GM10266 (cell line): ENCODE data around the gene GTPBP1.

Experiments used
- DNase-seq: peaks from one replicate; pipeline ENCODE4 v3.0.0; 2012; ENCODE audit errors: extremely low spot score
- CTCF ChIP-seq: IDR thresholded peaks from 2 replicates; pipeline ENCODE4 v1.5.1; 2012; ENCODE audit warnings: mild to moderate bottlenecking, low read depth; ENCODE audit not compliant: control insufficient read depth, insufficient read depth; ENCODE audit errors: missing control alignments

Gene GTPBP1

GRCh38 chr22:38718414-38718813 lies 12.7 kb downstream of the GTPBP1 start:
- no peak for DNase-seq

GRCh38 chr22:38719196-38719595 lies 13.5 kb downstream of the GTPBP1 start:
- TF ChIP-seq CTCF, result no peak
- no peak for DNase-seq

More at GRCh38 chr22:38718414-38718813, 12.7 kb downstream of the GTPBP1 start:
- no peak for TF ChIP-seq CTCF

GRCh38 chr22:38720350-38720749 lies 14.6 kb downstream of the GTPBP1 start:
- DNase-seq, result no peak
- TF ChIP-seq CTCF, result no peak

GRCh38 chr22:38721551-38721950 lies 15.8 kb downstream of the GTPBP1 start:
- TF ChIP-seq CTCF, result no peak
- DNase-seq, result no peak

GRCh38 chr22:38724176-38724575 lies 18.4 kb downstream of the GTPBP1 start:
- DNase-seq, result no peak
- no peak for TF ChIP-seq CTCF

- TF ChIP-seq CTCF, result peak; percentile 33
- no peak for DNase-seq
These were observed 19.3 kb downstream of the GTPBP1 start for GRCh38 chr22:38724926-38725571.

- no peak for DNase-seq
These were observed 20.3 kb downstream of the GTPBP1 start for GRCh38 chr22:38725900-38726655.

More at GRCh38 chr22:38725900-38726655, 20.3 kb downstream of the GTPBP1 start:
- TF ChIP-seq CTCF, result no peak
